Activated CD4-positive, CD25-positive, alpha-beta regulatory T cell treated with anti-CD3 and anti-CD28 coated beads, Interleukin-2, amount 50 U/mL, for 24 hours (primary cell): ENCODE data around the gene PCED1B.
"Not testable (repeated sequence)": the region's sequence is repeated elsewhere in the genome, so short reads cannot be mapped to it uniquely, and the experiment has no call there.

Experiments used
- ATAC-seq, 2 donors: fragments of 150-1000 bp; cut with Tn5 transposase; one replicate each; pipeline ENCODE4 v1.10.0; 2021; ENCODE audit warnings: mild to moderate bottlenecking in 1 of 2, moderate library complexity in 1 of 2

The PCED1B gene

DNA sequence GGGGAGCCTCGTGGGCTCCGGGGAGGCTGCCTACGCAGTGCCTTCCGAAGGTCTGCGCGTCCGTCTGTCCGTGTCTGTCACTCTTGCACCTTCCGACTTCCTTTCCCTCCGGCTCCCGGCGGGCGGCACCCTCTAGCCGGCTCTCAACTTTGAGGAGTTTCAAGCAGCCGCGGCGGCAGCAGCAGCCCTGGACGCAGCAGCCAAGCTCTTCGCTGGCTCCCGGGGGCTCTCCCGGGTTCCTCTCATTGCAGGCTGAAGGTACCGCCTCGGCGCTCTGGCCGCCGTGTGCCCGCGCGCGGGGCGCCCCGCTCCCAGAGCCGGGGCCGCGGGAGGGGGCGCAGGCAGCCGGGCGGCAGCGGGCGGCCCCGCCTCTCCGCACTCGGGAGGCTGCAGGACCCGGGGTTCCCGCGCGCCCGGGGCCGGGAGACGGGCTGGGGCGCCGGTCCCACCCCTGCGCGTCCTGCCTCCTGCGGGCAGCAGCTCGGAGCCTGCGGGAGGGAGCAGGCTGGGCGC lies at the start of gene PCED1B, which contains the start of gene AMIGO2:
Gene PCED1B, plus strand, starts transcription at position 154 of the 513 bp plus-strand sequence. CDS start 155,443 bp downstream, outside the sequence.
Gene AMIGO2, minus strand, starts transcription at position 492 of the 513 bp plus-strand sequence. CDS start 957 bp downstream, outside the sequence.
- peak; percentile 41 to 52 for ATAC-seq

DNA sequence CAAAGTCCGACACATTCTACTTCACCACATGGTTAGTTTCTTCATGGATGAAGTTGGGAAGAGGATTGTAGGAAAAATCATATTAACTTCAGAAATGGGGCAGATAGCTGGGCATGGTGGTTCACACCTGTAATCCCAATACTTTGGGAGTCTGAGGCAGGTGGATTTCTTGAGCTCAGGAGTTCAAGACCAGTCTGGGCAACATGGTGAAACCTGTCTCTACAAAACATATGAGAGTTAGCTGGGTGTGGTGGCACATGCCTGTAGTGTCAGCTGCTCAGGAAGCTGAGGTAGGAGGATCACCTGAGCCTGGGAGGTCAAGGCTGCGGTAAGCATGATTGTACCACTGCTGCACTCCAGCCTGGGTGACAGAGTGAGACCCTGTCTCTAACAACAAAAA lies 49.5 kb upstream of the PCED1B start:
- ATAC-seq: no peak

GRCh38 chr12:47032644-47033043 lies 46.8 kb upstream of the PCED1B start:
- ATAC-seq: peak; percentile 61 to 72

GRCh38 chr12:47033081-47033480 lies 46.3 kb upstream of the PCED1B start:
- ATAC-seq: peak in 1 of 2 donors; percentile 35

- ATAC-seq: peak; percentile 21 to 52
These were observed 45.4 kb upstream of the PCED1B start for GRCh38 chr12:47033789-47034555.

GRCh38 chr12:47034661-47035060 lies 44.8 kb upstream of the PCED1B start:
- no peak for ATAC-seq

DNA sequence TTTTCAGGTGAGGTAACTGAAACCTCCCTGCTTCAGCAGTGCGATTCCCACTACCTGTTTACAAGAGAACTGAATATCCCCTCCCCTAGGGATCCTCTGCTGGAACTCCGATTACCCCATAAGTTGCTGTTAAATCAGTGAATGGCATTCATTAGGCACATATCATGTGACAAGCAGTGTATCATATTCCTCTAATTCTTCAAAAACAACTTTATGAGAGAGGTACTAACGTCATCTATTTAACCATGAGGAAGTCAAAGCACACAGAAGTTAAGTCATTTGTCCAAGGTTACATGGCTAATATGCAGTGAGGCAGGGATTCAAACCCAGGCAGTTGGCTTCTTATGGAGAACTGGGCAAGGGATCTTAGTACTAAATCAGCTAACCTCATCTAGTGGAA lies 43.9 kb upstream of the PCED1B start:
- no peak for ATAC-seq

- no peak for ATAC-seq
These were observed 41.1 kb upstream of the PCED1B start for GRCh38 chr12:47038270-47038748.

- ATAC-seq: no peak
These were observed 40.3 kb upstream of the PCED1B start for GRCh38 chr12:47039079-47039478.

DNA sequence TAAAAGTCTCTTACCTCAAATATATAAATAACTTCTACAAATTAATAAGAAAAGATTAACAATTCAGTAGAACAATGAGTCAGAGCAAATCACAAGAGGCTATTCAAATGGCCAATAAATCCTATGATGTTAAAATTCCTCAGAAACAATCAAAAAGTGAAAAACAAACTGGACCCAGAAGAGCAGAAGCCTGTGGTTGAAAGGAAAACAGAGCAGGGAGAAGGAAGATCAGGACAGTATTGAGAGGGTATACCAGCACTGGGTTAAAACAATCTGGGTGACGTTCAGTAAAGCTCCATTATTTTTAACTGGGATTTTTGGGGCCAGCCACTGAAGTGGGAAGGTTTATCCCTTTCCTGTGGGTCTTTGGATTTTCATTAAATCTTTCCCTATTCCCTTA lies 39.7 kb upstream of the PCED1B start:
- ATAC-seq: no peak

DNA sequence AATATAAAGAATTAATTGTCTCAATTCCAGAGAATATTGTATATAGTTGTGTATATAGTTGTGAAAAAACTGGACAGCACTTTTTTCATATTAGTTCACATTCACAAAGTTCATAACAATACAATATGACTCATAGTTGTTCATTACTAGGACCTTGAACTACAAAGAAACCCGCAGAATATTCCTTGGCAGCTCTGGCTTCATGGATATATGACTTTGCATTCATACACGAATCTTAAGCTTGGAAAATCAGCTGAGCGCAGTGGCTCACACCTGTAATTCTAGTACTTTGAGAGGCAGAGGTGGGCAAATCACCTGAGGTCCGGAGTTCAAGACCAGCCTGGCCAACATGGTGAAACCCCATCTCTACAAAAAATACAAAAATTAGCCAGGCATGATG lies 38.1 kb upstream of the PCED1B start:
- ATAC-seq: no peak

- no peak for ATAC-seq
These were observed 30.9 kb upstream of the PCED1B start for GRCh38 chr12:47048541-47048940.

- not testable (repeated sequence) for ATAC-seq
These were observed 28.1 kb upstream of the PCED1B start for GRCh38 chr12:47051291-47051690.

DNA sequence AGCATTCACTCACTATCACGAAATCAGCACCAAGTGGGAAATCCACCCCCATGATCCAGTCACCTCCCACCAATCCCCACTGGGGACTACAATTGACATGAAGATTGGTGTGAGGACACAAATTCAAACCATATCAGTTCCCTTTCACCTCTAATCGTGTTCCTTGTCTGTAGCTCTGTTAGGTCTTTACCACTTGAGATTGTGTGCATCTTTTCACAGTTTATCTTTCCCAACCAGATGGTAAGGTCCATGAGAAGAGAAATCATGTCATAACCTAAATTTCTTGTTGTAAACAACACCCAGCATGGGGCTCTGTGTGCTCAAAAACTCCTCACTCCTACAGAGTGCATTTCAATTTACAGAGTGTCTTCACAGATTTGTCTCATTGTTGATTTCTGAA lies 27.1 kb upstream of the PCED1B start:
- ATAC-seq: no peak

GRCh38 chr12:47053961-47054360 lies 25.5 kb upstream of the PCED1B start:
- no peak for ATAC-seq

GRCh38 chr12:47054659-47055058 lies 24.8 kb upstream of the PCED1B start:
- no peak for ATAC-seq

- ATAC-seq: not testable (repeated sequence)
These were observed 23.6 kb upstream of the PCED1B start for GRCh38 chr12:47055856-47056255.

DNA sequence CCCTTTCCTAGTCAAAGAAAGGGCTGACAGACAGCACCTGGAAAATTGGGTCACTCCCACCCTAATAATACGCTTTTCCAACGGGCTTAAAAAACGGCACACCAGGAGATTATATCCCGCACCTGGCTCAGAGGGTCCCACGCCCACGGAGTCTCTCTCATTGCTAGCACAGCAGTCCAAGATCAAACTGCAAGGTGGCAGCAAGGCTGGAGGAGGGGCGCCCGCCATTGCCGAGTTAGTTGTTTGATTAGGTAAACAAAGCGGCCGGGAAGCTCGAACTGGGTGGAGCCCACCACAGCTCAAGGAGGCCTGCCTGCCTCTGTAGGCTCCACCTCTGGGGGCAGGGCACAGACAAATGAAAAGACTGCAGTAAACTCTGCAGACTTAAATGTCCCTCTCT lies 22.5 kb upstream of the PCED1B start:
- ATAC-seq: not testable (repeated sequence)

- not testable (repeated sequence) for ATAC-seq
These were observed 20.8 kb upstream of the PCED1B start for GRCh38 chr12:47058640-47059039.

DNA sequence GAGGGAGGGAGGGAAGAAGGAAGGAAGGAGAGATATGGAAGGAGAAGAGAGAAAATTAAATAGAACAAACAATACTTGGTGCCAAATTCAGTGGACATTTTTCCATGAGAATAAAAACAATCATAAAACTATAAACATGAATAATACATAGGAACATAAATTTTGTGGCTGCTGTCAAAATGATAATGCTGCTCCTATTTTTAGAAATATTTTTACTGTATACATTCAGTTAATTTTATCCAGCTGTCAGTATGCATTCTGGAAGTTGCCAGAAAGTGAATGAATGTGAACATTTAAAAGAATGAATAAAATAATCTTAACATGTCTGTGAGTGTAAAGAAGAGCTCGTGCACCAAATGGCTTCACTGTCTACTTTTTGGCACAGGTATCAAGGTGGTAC lies 13.9 kb upstream of the PCED1B start:
- no peak for ATAC-seq

GRCh38 chr12:47066278-47067025 lies 13.0 kb upstream of the PCED1B start:
- ATAC-seq: peak; percentile 92 to 93

- peak; percentile 33 to 42 for ATAC-seq
These were observed 12.2 kb upstream of the PCED1B start for GRCh38 chr12:47067176-47067575.

DNA sequence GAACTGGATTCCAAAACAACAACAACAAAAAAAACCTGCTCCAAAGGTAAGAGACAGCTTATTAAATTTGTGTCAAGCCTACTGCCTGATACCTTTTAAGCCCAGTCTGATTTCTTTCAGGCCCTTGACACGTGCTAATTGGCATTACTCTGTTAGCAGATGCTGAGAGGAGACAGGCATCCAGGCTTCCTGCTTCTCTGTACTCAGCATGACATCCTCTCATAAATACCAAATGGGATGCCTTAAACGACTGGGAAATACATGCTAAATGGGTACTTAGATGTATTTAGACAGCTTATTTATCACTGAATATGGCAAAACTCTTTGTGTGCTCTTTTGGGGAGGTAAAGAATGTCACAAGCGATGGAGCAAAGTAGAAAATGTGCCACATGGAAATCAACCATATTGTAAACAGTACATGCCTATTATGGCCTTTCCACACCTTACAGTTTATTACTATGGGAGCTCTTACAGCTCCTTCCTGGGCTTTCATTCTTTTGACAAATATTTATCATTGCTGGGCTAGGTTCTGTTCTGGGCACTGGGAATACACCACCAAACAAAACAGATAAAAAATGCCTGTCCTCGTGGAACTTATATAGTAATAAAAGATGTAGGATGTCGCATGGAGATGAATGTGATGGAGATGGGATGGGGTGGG lies 11.5 kb upstream of the PCED1B start:
- no peak for ATAC-seq
